Upper lobe of left lung (tissue), 4 donors: ENCODE results near the gene BSCL2.

ENCODE experiments used
- EP300 ChIP-seq, 4 donors: sonication (generic); formaldehyde crosslinking; IDR thresholded peaks; one replicate each; pipeline ENCODE4 v1.5.1; 2017; ENCODE audit warnings: antibody characterized with exemption in 4 of 4, control low read depth in 2 of 4
- POLR2AphosphoS5 ChIP-seq, 2 donors: sonication (generic); formaldehyde crosslinking; IDR thresholded peaks; one replicate each; pipeline ENCODE4 v1.5.1; 2017; ENCODE audit warnings: antibody characterized with exemption in 2 of 2
- TF ChIP-seq, protein P1 (sequence below), 6 experiments: fragments of 450-650 bp in 4 of 6; fragments of 200-600 bp in 2 of 6; sonication (generic) in 2 of 6; IDR thresholded peaks; one replicate each; pipeline ENCODE4 v1.5.1; 2016 to 2019; ENCODE audit warnings: antibody characterized with exemption in 6 of 6

DNA sequence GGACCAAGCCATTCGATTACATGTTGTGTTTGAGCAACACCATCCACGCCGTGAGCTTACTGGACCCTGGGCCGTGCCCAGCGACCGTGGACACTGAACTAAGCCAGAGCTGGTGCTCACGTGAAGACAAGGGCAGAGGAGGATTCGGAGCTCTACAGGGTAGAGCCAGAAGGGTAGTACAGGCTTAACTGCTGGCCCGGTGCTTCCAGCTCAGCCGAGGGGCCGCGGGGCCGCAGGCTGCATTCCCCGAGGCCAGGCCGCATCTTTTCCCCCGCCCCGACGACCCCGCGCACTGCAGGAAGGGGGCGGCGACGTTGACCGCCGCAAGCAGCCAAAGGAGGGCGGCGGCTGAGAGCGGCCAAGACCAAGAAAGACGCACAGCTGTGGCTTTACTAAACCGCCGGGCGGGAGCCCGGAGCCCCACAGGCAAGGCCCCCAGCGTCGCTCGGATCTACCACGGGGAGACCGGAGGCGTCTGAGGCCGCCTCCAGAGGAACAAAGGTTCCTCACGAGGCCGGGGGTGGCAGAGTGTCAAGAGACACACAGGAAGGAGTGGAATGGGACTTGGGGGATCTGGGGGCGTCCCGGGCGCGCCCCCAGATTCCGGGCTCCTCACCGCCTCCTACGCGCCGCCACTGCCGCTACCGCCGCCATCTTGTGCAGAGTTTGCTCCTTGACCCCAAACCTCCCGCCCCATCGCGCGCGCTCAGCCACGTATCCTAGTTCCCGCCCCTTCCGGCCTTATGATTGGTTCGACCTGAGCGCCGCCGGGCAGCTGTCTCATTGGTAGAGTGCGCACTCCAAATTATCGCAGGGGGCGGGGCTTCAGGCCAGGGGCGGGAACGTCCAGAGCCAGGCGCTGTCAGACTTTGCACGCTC lies 61.0 kb downstream of the BSCL2 start, which contains the start of gene GANAB:
- TF ChIP-seq, protein P1, sequence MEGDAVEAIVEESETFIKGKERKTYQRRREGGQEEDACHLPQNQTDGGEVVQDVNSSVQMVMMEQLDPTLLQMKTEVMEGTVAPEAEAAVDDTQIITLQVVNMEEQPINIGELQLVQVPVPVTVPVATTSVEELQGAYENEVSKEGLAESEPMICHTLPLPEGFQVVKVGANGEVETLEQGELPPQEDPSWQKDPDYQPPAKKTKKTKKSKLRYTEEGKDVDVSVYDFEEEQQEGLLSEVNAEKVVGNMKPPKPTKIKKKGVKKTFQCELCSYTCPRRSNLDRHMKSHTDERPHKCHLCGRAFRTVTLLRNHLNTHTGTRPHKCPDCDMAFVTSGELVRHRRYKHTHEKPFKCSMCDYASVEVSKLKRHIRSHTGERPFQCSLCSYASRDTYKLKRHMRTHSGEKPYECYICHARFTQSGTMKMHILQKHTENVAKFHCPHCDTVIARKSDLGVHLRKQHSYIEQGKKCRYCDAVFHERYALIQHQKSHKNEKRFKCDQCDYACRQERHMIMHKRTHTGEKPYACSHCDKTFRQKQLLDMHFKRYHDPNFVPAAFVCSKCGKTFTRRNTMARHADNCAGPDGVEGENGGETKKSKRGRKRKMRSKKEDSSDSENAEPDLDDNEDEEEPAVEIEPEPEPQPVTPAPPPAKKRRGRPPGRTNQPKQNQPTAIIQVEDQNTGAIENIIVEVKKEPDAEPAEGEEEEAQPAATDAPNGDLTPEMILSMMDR (IDR thresholded peaks at IDR 0.05), result peak in 2 of 6 experiments; percentile 16 to 18
- TF ChIP-seq POLR2AphosphoS5 (IDR thresholded peaks at IDR 0.05), result peak; percentile 93 to 95
- TF ChIP-seq EP300 (IDR thresholded peaks at IDR 0.05), result no peak
